ENCODE data around the gene FAM120B.

FAM120B gene

GRCh38 chr6:170421921-170422320 is 115.4 kb downstream of the FAM120B start:
- Histone ChIP-seq H3K4me1 (ENCODE audit: control insufficient read depth, insufficient read depth, low read length) (no peaks in the 10 kb centered on the region), H3K9ac (ENCODE audit: low read depth, low read length) (no peak overlapping the region), H3K9me3 (ENCODE audit: control insufficient read depth, insufficient read depth, low read length) (no peaks in the 10 kb centered on the region), H3K36me3 (ENCODE audit: control insufficient read depth, insufficient read depth, low read length) (no peaks in the 10 kb centered on the region), H3K4me3 (ENCODE audit: low read depth, low read length) (no peak overlapping the region), H3K27me3 (ENCODE audit: control insufficient read depth, insufficient read depth, low read length) (no peaks in the 10 kb centered on the region)

DNA sequence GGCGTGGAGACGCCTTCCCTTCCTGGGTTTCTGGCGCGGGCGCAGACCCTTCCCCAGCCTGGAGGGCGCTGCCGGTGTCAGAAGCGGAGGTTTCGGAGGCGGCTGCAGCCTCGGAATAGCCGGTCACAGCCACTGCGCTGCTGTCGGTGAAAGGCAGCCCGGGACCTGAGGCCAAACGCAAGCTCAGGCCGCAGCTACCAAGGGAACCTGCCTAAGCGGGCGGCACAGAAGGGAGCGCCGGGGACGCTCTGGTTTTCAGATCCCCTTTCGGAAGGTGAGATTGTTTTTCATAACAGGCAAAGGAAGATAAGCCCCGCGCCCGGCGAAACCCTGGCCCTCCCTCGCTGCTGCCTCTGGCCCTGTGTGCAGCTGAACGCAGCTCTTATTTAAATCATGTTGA is 116.5 kb downstream of the FAM120B start:
- Histone ChIP-seq H3K9ac (ENCODE audit: low read depth, low read length) (no peak overlapping the region), H3K36me3 (ENCODE audit: control insufficient read depth, insufficient read depth, low read length) (no peaks in the 10 kb centered on the region), H3K27me3 (ENCODE audit: control insufficient read depth, insufficient read depth, low read length) (no peaks in the 10 kb centered on the region), H3K4me1 (ENCODE audit: control insufficient read depth, insufficient read depth, low read length) (no peaks in the 10 kb centered on the region), H3K4me3 (ENCODE audit: low read depth, low read length) (no peak overlapping the region), H3K9me3 (ENCODE audit: control insufficient read depth, insufficient read depth, low read length) (no peaks in the 10 kb centered on the region)

DNA sequence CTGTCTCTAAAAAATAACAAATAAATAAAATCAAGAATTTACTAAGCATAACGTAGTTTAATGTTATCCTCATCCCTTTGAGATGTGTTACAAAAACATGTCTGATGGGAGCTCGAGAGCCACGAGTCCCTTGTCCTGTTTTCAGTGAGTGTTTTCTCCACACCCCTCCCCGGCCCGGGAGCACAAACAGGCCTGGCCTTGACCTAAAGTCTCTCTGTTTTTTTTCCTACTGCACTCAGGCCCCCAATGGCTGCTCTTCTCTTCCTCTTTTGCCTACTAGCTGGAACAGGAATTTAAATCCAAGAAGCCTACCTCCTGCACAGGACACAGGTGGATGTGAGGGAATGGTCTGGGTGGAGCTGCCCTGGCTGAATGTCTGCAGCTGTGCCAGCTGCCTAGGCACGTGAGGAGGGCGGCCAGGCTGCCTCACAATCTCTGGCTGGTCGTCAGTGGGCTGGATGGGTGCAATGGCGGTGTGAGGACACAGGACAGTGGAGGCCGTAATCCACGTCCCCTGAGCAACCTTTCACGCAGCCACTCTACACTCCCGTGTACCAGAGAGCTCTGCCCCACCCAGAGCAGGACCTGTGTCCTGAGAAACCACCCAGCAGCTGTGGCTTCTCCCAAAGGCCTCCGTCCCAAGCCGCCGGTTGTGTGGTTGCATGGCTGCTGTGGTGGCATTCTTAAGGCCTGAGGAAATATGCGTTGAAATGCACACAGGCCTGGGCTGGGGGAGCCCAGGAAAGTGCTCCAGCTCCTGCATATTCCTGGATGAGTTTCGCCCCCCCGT is 117.5 kb downstream of the FAM120B start:
- Histone ChIP-seq H3K9ac (ENCODE audit: low read depth, low read length) (no peak overlapping the region), H3K4me3 (ENCODE audit: low read depth, low read length) (no peak overlapping the region), H3K4me1 (ENCODE audit: control insufficient read depth, insufficient read depth, low read length) (no peaks in the 10 kb centered on the region), H3K36me3 (ENCODE audit: control insufficient read depth, insufficient read depth, low read length) (no peaks in the 10 kb centered on the region), H3K27me3 (ENCODE audit: control insufficient read depth, insufficient read depth, low read length) (no peaks in the 10 kb centered on the region), H3K9me3 (ENCODE audit: control insufficient read depth, insufficient read depth, low read length) (no peaks in the 10 kb centered on the region)

DNA sequence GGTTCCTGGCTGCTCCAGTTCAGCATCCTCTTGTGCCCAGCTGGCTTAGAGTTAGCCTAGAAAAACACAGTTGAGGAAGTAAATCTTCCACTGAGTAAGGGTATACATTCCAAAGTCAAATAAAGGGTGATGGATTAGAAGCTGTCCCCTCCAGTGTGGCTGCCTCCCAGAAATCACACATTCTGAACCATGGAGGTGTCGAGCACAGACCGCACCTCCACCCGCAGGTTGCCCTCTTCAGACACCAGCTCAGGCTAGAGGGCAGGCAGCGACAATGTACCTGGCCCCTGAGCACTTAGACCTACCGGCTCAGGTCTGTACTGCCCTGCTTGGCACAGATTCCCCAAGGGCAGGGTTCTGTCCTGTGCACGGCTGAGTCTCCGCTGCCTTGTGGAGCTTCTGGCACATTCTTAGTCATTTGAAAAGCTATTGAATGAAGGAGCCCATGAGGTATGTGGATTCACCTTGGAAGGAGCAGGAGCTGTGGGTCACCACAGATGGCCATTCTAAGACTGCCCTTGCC is 118.1 kb downstream of the FAM120B start:
- Histone ChIP-seq H3K4me3 (ENCODE audit: low read depth, low read length) (no peak overlapping the region), H3K27me3 (ENCODE audit: control insufficient read depth, insufficient read depth, low read length) (no peaks in the 10 kb centered on the region), H3K9me3 (ENCODE audit: control insufficient read depth, insufficient read depth, low read length) (no peaks in the 10 kb centered on the region), H3K36me3 (ENCODE audit: control insufficient read depth, insufficient read depth, low read length) (no peaks in the 10 kb centered on the region), H3K9ac (ENCODE audit: low read depth, low read length) (no peak overlapping the region), H3K4me1 (ENCODE audit: control insufficient read depth, insufficient read depth, low read length) (no peaks in the 10 kb centered on the region)

DNA sequence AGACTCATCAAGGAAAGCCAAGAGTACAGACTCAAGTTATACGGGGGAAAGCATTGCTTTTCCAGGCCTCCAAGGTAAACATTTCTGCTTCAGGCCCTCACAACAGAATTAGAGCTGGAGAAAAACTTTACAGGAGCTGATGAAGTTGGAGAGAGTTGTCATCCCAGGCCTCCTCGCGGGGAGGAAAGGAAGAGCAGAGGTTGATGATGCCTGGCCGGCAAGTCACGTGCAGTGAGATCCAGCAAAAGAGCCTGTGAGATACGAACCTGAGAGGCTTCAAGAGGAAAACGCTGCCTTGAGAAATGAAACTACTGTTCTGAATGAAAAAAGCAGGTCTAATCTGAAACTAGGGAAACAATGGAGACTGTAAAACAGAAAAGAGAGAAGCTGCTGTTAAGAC is 122.9 kb downstream of the FAM120B start:
- H3K36me3 ChIP-seq (ENCODE audit: control insufficient read depth, insufficient read depth, low read length): peaks cover 3% of the 10 kb centered on the region
- H3K9me3 ChIP-seq (ENCODE audit: control insufficient read depth, insufficient read depth, low read length): no peaks in the 10 kb centered on the region
- H3K27me3 ChIP-seq (ENCODE audit: control insufficient read depth, insufficient read depth, low read length): no peaks in the 10 kb centered on the region
- H3K9ac ChIP-seq (ENCODE audit: low read depth, low read length): no peak overlapping the region
- no peaks in the 10 kb centered on the region for H3K4me1 ChIP-seq (ENCODE audit: control insufficient read depth, insufficient read depth, low read length)
- no peak overlapping the region for H3K4me3 ChIP-seq (ENCODE audit: low read depth, low read length)

DNA sequence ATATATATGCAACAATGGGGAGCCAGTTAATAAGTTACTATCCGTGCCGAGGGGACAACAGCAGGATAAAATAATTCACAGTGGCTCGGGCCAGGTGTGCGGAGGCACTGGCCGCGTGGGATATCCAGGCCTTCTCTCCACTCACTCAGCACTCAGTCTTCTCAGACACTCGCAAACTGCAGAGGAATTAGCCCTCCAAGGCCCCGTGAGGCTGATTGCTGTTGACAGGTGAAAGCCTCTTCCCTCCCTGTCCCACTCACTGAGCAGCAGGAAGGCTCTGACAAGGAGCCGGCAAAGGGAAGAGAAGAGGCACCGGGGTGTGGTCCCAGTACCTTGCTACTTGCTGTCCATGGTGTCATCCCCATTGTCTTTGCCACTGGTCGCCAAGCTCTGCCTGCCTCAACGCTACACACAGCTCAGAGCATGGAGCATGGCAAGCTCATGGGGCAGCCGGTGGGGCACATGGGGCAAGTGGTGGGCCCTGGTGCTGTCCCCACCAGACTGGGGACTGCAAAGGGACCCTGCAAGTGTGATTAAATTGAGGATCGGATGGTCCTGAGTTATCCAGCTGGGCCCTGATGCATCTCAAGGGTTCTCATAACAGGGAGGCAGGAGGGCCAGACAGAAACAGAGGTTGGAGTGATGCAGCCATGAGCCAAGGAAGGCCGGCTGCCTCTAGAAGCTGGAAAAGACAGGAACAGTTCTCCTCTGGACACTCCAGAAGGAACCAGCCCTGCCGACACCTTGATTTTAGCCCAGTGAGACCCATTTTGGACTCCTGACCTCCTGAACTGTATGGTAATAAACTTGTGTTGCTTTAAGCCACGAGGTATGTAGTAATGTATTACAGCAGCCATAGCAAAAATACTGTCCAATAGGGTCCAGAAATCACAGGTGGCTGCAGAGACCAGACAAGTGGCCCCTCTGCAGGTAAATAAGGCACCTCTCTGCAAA is 126.9 kb downstream of the FAM120B start:
- Histone ChIP-seq H3K4me1 (ENCODE audit: control insufficient read depth, insufficient read depth, low read length) (peaks cover 3% of the 10 kb centered on the region), H3K36me3 (ENCODE audit: control insufficient read depth, insufficient read depth, low read length) (peaks cover 3% of the 10 kb centered on the region), H3K9me3 (ENCODE audit: control insufficient read depth, insufficient read depth, low read length) (no peaks in the 10 kb centered on the region), H3K9ac (ENCODE audit: low read depth, low read length) (no peak overlapping the region), H3K4me3 (ENCODE audit: low read depth, low read length) (no peak overlapping the region), H3K27me3 (ENCODE audit: control insufficient read depth, insufficient read depth, low read length) (peaks cover 2% of the 10 kb centered on the region)

GRCh38 chr6:170434117-170434820 is 127.7 kb downstream of the FAM120B start:
- Histone ChIP-seq H3K9me3 (ENCODE audit: control insufficient read depth, insufficient read depth, low read length) (no peaks in the 10 kb centered on the region), H3K36me3 (ENCODE audit: control insufficient read depth, insufficient read depth, low read length) (peaks cover 3% of the 10 kb centered on the region), H3K4me3 (ENCODE audit: low read depth, low read length) (no peak overlapping the region), H3K9ac (ENCODE audit: low read depth, low read length) (no peak overlapping the region), H3K4me1 (ENCODE audit: control insufficient read depth, insufficient read depth, low read length) (peaks cover 6% of the 10 kb centered on the region), H3K27me3 (ENCODE audit: control insufficient read depth, insufficient read depth, low read length) (peaks cover 2% of the 10 kb centered on the region)

- Histone ChIP-seq H3K4me1 (ENCODE audit: control insufficient read depth, insufficient read depth, low read length) (peaks cover 6% of the 10 kb centered on the region), H3K27me3 (ENCODE audit: control insufficient read depth, insufficient read depth, low read length) (peaks cover 2% of the 10 kb centered on the region), H3K9me3 (ENCODE audit: control insufficient read depth, insufficient read depth, low read length) (no peaks in the 10 kb centered on the region), H3K4me3 (ENCODE audit: low read depth, low read length) (no peak overlapping the region), H3K36me3 (ENCODE audit: control insufficient read depth, insufficient read depth, low read length) (peaks cover 3% of the 10 kb centered on the region), H3K9ac (ENCODE audit: low read depth, low read length) (no peak overlapping the region)
These were observed 128.2 kb downstream of the FAM120B start for GRCh38 chr6:170434821-170435155.

GRCh38 chr6:170435766-170436165 is 129.2 kb downstream of the FAM120B start:
- Histone ChIP-seq H3K36me3 (ENCODE audit: control insufficient read depth, insufficient read depth, low read length) (peaks cover 3% of the 10 kb centered on the region), H3K4me3 (ENCODE audit: low read depth, low read length) (no peak overlapping the region), H3K27me3 (ENCODE audit: control insufficient read depth, insufficient read depth, low read length) (peaks cover 2% of the 10 kb centered on the region), H3K4me1 (ENCODE audit: control insufficient read depth, insufficient read depth, low read length) (peaks cover 6% of the 10 kb centered on the region), H3K9ac (ENCODE audit: low read depth, low read length) (no peak overlapping the region), H3K9me3 (ENCODE audit: control insufficient read depth, insufficient read depth, low read length) (no peaks in the 10 kb centered on the region)

DNA sequence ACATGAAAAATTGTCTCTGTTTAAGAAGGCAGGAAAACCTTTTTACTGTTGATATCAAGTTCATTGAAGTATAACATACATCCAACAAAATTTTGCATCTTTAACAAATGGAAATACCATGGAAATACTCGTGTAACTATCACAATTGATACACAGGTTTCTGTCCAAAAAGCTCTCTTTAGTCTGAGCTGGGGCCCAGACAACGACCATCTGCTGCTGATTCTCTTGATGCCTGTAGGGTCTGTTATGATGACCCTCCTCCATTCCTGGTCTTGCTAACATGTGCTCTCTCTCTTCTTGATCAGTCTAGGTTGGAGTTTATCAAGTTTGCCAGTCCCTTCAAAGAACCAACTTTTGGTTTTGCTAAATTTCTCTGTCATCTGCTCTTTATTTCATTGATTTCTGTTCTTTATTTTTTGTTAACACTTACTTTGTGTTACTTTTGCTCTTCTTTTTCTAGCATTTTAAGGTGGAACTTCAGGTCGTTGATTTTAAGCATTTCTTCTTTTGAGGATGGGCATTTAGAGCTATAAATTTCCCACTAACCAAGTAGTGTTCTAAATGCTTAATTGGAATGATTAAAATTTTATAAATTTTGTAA is 129.8 kb downstream of the FAM120B start:
- peaks cover 3% of the 10 kb centered on the region for H3K36me3 ChIP-seq (ENCODE audit: control insufficient read depth, insufficient read depth, low read length)
- H3K27me3 ChIP-seq (ENCODE audit: control insufficient read depth, insufficient read depth, low read length): peaks cover 2% of the 10 kb centered on the region
- H3K4me1 ChIP-seq (ENCODE audit: control insufficient read depth, insufficient read depth, low read length): peaks cover 6% of the 10 kb centered on the region
- H3K4me3 ChIP-seq (ENCODE audit: low read depth, low read length): no peak overlapping the region
- no peaks in the 10 kb centered on the region for H3K9me3 ChIP-seq (ENCODE audit: control insufficient read depth, insufficient read depth, low read length)
- H3K9ac ChIP-seq (ENCODE audit: low read depth, low read length): no peak overlapping the region

GRCh38 chr6:170437719-170438401 is 131.3 kb downstream of the FAM120B start:
- Histone ChIP-seq H3K9ac (ENCODE audit: low read depth, low read length) (no peak overlapping the region), H3K4me1 (ENCODE audit: control insufficient read depth, insufficient read depth, low read length) (peaks cover 6% of the 10 kb centered on the region), H3K27me3 (ENCODE audit: control insufficient read depth, insufficient read depth, low read length) (peaks cover 2% of the 10 kb centered on the region), H3K9me3 (ENCODE audit: control insufficient read depth, insufficient read depth, low read length) (no peaks in the 10 kb centered on the region), H3K36me3 (ENCODE audit: control insufficient read depth, insufficient read depth, low read length) (peaks cover 3% of the 10 kb centered on the region), H3K4me3 (ENCODE audit: low read depth, low read length) (no peak overlapping the region)
